NCI-H128 (cell line): Measurements from ENCODE around the gene SLC7A11.
"Not testable (repeated sequence)": the region's sequence is repeated elsewhere in the genome, so short reads cannot be mapped to it uniquely, and the experiment has no call there.

Source experiments
- DNase-seq: peaks from one replicate; lab custom pipeline; 2025; ENCODE audit not compliant: unreplicated experiment; lab: John Stamatoyannopoulos, UW

Gene SLC7A11

DNA sequence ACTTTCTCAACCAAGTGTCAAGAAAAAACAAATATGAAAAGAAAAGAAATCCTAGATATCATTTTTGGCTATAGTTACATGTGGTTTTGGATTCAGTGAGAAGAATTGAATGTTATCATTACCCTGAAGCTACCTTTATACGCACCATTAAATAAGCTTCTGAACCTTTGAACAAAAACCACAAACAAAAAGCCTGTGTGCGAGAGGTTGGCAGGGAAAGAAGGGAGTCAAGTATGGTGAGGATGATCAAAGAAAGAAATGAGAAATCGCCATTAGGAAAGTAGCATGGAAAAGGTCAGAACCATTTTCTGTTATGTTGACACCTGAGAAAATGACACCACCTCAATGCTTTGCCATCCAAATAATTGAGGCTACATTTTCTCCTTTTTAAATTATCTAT is 1.2 kb upstream of the SLC7A11 start:
- DNase-seq = no peak

DNA sequence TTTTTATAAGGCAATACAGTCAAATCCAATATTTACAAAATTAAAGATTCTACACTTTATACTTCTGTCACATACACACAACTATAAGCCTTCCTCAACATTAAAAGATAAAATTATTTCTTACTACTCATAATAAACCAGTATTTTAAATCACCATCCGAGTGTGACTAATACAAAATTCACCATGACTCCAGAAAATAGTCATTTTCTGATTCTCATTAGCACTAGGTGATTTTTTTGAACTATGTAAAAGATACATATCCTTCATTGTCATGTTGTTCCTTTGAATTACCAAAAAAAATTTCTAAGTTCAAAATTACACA is 646 bp upstream of the SLC7A11 start:
- DNase-seq = no peak

DNA sequence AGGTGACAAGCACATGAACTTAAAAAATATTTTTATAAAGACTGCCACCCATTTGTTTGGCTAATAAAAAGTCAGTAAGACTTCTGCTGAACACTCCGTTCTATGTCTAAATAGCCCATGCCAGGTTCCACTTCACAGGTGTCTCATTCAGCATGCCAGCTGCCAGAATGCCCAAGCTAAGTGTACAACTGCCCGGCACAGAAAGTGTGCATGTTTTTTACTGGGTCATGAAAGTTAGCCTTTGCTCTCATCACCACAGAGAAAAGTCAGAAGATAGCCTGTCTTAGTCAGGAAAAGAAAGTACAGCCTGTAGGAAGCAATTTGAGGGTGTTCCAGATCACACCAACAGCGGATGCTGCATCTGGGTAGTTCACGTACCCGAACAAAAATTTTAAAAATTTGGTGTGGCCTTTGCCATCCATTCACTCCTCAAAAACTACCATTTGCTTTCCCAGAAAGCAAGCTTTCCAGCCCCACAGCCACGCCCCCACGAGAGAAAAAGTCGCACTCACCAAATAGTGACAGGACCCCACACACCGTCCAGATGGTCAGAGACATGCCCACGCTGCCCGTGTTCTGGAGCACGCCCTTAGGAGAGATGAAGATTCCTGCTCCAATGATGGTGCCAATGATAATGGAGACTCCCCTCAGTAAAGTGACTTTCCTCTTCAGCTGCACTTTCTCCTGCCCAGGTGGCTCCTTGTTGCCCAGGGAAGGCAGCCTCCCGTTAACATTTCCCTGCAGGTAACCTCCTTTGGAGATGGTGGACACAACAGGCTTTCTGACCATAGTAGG is 671 bp downstream of the SLC7A11 start:
- DNase-seq = no peak

DNA sequence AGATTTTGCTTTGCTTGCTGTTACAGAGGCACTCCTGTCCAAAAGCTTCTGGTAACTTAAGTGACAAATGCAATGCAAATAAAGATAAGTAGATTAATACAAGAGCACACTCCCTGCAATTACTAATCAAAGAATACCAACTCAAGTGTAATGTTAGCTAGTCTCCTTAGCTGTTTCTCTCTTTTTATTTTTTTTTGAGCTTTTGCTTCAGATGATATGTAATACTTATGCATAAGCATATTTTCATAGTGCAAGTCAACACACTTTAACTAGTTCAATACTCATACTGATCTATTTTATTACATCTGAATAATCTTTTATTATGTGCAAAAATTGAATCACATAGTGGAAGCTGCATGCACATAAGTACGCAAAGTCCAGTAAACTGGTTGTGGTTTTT is 2.7 kb downstream of the SLC7A11 start:
- DNase-seq = no peak

DNA sequence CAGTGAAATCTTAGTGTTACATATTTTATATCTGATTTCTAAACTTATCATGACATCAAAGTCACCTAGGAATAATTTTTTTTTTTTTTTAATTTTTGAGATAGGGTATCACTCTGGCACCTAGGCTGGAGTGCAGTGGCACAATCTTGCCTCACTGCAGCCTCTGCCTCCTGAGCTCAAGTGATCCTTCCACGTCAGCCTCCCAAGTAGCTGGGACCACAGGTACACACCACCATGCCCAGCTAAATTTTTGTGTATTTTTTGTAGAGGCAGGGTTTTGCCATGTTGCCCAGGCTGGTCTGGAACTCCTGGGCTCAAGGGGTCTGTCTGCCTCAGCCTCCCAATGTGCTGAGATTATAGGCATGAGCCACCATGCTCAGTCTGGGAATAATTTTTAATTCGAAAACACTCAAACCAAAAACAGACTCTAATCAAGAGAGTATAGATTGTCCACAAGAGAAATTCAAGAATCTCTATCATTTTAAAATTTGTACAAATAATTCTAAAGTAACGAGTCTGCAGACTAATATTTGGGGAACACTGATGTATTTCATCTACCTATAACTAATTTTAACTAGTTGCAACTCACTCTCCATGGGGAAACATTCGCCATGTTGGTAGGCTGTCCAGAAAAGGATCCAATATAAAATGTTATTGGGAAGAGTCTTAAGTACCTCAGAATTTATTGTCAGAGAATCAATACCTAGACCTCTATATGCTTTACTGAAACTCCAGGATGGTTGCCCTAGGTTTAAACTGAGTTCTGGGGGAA is 3.4 kb downstream of the SLC7A11 start:
- DNase-seq = no peak

DNA sequence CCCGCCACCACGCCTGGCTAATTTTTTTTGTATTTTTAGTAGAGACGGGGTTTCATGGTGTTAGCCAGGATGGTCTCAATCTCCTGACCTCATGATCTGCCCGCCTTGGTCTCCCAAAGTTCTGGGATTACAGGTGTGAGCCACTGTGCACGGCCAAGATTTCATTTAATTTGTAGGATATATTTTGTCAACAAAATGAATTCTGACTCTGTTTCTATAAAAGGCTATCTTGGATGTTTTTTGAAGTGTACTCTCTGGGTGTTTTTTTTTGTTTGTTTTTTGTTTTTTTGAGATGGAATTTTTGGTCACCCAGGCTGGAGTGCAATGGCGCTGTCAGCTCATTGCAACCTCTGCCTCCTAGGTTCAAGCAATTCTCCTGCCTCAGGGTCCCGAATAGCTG is 5.0 kb downstream of the SLC7A11 start:
- DNase-seq = not testable (repeated sequence)

DNA sequence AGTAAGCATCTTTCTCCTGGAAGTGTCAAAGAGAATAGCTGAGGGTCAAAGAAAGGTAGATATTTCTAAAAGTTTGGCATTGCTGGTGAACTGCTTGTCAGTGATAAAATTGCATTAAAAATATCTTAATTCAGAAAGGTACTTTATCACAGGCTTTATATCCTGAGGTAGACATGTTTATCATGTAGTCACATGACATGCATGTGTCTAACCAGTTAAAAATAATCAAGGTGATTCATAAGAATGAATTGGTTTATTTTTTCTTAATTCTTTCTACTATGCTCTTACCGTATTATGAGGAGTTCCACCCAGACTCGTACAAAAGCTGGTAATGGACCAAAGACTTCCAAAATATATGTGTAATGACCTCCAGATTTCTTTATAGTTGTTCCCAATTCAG is 6.1 kb downstream of the SLC7A11 start:
- DNase-seq = no peak

DNA sequence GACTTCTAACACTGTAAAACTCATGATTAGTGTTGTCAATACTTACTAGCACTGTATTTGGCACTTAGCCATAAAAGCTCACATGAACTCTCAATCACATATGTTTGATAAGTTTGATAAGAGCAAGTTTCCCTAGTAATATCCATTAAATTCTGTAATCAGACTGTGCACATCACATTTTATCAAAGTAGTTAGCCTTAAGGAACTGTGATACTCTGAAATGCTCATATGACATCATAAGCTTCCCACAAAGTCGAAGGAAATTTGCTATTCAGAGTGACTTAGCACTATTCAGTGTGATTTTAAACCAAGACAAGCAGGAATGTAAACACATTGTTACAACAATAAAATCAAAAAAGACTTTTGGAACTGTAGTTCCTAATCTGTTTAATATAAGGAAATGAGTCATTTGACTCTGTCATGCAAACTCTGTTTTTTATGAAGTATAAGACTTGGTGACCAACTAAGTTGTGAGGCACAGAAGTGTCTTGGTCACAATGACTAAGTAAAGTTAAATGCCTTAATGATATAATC is 6.7 kb downstream of the SLC7A11 start:
- no peak for DNase-seq

DNA sequence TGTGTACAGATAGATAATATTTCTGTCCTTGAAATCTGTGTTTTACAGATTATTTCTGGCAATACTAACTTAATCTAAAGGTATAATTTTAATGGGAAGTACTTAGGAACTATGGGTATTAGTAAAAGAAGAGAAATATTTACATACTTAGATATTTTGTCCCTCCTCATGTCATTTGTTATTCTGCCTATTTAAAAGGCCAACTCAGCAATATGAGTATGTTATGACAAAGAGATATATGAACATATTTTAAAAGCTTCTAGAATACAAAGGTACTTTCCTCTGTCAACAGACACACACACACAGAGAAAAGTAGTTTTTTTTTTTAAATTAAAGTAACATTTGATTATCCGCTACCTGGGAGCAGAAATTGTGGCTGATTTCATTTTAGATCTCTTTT is 7.9 kb downstream of the SLC7A11 start:
- DNase-seq = no peak

DNA sequence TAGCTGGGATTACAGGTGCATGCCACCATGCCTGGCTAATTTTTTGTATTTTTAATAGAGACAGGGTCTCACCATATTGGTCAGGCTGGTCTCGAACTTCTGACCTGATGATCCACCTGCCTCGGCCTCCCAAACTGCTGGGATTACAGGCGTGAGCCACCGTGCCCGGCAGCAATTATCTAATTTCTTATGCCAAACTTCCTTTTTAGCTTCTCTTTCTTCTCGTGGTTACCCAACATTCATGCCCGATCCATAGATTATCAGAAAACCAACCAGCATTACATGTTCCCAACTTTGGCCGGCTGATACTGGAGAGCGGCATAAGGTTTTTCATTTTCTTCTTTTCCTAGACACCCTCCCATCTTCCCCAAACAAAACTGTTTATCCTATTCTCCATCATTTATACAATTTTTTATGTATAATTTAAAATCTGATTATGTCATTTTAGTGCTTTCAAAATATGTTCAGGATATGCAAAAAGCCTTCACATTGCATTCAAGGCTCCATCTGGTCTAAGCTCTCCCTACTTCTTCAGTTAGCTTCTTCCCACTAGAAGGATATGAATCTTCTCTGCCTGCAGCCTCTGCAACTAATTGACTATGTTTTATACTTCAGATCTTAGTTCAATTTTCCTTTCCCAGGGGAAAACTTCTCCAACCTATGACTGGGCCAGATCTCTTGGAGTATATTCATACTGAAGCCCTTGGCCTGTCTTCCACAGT is 8.7 kb downstream of the SLC7A11 start:
- no peak for DNase-seq

DNA sequence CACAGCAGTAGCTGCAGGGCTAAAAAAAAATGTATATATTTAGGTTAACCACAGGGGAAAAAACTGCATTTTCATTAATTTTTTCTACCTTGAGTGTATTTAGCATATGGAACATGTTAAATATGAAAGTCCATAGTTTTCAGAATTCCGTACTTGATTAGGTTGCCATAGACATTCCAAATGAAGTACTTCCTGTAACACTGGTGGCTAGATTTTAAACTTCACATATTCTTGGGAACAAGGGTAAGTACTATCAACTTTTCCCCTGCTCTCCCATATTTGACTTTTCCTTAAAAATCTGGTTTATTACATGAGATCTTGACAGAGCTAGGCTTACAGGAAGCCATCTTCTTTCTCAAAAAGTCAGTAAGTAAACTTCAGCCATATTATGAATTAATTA is 9.8 kb downstream of the SLC7A11 start:
- no peak for DNase-seq

DNA sequence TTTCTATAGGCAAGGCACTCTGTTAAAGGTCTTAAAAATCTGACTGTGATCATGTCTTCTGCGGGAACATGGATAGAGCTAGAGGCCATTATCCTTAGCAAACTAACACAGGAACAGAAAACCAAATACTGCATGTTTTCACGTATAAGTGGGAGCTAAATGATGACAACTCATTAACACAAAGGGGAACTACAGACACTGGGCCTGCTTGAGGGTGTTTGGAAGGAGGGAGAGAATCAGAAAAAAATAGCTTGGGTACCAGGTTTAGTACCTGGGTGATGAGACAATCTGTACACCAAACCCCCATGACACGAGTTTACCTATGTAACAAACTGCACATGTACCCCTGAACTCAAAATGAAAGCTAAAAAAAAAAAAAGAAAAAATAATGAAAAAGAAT is 12.1 kb downstream of the SLC7A11 start:
- DNase-seq = no peak

DNA sequence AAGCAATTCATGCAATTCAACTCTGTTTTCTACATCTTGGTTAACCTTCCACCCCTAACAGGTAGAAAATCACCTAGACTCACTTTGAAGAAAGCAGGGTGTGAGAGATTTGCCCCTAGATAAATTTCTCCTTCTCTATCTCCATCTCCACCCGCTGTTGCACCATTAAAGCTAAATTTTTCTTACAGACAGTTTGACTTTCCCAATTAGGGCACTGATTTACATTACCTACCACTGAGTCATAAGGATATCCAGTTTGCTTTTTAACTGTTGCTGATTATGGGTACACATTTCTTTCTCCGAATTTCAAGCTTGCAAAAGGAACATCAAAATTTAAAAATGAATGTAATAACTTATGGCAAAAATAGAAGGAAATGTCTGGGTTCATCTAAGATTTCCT is 13.0 kb downstream of the SLC7A11 start:
- DNase-seq = no peak

DNA sequence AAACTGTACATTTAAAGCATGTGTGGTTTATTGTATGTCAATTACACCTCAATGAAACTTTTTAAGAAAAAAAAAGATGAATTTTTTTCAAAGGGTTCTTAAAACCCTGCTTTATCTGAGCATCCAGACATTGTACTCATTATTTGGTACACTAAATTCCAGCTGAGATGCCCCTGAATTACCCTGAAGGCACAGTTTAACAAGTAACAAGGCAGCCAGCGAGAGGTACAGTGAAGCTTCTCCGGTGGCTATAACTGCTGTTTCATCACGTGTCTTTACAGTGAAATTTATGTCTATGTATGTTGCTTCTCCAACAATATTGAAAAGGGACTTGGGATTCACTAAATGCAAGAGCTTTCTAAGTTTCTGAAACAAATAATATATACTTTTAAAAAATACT is 15.8 kb downstream of the SLC7A11 start:
- DNase-seq = no peak

DNA sequence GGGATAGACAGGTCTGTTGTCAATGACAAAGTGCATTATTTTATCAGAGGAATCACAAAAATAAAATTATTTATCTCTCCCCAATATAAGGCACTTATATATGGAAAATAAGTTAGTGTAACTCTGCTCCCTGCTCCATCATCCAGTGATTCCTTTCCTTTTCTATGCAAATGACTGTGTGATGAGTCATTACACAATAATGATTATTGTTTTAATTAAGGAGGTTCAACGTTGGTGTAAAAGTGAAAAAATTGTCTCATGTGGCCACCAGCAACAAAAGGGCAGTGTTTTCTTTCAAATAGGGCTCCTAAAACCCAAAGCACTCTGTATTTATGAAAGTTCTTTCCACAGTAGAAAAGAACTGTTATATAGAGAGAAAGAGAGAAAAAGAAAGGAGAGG is 16.7 kb downstream of the SLC7A11 start:
- DNase-seq = no peak

DNA sequence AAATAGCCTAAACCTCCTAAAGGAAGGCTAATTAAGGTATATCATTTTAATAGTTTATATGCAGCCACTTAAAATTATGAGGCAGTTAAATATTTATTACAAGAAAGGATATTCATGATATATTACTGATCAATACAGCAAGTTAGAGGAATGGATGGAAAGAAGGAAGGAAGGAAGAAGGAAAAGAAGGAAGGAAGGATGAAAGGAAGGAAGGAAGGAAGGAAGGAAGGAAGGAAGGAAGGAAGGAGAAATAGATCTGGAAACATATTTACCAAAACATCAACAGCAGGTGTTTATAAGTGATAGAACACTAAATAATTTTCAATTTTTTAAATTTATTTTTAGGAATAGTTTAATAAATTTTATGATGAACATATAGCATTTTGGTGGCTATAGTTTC is 17.5 kb downstream of the SLC7A11 start:
- no peak for DNase-seq

DNA sequence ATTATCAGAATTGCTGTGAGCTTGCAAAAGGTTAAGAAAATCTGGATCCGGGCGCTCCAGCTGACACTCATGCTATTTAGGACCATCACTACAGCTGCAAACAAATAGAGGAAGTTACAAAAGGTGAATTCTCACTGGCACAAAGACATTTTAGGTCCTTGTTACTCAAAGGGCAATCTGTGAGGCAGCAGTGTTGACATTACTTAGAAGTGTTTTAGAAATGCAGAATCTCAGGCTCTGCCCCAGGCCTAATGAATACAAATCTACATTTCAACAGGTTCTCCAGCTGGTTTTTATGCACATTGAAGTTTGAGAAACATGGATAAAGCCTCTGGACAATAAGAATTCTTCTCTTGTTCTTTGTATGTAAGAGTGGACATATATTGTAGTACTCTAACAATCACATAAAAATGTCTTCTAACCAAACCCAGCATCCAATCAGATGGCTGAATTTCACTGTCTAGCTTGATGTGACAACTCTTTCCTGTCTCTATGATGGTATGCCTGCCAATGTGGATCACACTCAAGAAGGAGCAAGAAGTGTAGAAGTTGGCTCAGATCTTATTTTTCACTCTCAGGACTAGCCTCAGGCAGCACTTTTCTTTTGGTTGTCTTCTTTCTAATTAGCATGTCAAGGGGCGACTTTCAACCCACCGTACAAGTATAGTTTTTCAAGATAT is 18.8 kb downstream of the SLC7A11 start:
- DNase-seq = no peak

DNA sequence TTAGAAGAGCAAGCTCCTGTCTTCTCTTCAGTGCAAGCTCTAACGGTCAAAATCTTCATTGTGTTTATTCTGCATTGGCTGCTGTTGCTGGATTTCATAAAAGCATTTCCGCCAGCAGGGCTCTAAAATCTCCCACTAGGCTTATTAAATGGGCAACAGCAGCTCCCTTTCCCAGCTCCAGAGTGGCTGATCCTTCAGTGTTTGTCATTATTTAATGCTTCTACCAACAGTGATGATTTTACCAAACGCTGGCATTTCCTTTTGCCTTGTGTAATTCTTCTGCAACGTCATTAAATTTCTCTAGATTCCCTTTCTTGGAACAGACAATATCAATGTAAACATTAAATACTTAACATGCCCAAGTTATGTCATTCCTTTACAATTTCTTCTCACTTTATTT is 20.1 kb downstream of the SLC7A11 start:
- no peak for DNase-seq

DNA sequence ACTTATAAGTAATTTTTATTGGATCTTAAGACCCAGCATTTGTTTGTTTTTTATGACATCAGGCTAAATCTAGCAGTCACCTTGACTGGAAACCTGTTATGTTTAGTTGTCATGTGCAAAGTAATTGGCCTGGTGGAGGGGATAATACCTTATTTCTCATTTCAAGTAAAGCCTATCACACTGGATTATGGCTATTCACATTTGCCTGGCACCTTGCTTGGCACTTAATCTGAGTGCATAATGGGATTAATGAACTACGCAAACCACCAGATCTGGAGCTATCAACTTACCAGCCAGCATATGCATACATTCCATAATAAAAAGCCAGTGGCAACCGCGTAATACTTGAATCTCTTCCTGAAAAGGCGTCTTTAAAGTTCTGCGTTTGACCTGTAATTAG is 23.2 kb downstream of the SLC7A11 start:
- DNase-seq = no peak

DNA sequence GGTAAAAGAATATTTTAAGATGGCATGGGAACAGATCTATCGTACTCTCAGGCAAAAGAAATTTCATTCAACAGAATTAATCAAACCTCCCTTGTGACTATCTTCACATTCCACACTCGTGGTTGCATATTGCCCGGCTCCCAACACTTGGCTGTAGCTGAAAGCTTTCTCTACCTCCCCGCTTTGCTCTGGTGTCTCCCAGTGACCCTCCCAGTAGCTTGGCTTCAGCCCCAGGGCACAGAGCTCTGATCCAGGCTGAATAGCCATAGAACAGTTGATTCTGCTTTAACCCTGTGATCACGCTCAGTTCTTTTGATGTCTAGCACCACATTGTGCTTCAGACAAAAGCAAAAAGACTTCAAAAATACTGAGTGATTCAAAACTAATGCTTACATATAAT is 24.6 kb downstream of the SLC7A11 start:
- DNase-seq = no peak

DNA sequence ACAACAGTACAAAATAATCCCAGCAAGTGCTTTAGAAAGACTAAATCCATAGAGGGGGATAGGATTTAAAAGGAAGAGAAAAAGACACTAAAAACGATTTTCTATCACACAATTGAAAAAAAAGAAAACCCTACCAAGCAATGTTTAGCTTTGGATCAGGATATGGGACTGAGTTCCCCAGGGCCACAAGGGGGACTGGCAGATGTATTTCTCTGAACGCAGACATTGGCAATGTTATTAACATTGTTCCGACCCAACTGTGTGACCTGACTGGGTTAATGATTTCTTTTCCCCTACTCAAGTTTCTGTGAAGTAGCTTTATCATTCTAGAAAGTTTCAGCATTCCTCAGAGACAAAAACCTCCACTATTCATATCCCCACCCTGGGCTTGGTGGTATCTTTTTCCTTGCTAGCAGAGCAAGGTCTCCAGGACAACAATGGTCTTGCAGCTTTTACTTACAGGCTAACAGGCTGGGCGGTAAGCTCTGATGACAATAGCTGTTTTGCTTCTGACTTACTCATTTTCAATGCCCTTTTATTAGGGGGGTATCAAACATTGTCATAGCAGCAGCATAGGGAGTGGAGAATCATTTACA is 25.8 kb downstream of the SLC7A11 start:
- DNase-seq = no peak
